Psoas muscle (tissue), 8 donors: ENCODE measurements around the gene GJD4. TPM values are rescaled to one million over a fixed set of nuclear protein-coding genes. Genes with fewer than 3 reads are reported as not detected.

ENCODE experiments used
- ATAC-seq, 4 donors: fragments of 200-7000 bp; cut with Tn5 transposase; one replicate each; pipeline ENCODE4 v1.9.1; 2020; ENCODE audit warnings: moderate library complexity in 3 of 4, mild to moderate bottlenecking in 2 of 4
- DNase-seq, 2 donors: peaks; one replicate each; pipeline ENCODE4 v3.0.0-alpha.2; 2020
- H3K27ac ChIP-seq: fragments of 200-600 bp; one replicate; pipeline ENCODE4 v1.8.0; 2022
- H3K27me3 ChIP-seq, 3 donors: fragments of 200-600 bp in 1 of 3; one replicate each; pipeline versions ENCODE4 v1.6.1 to v1.8.0; 2013 to 2022; ENCODE audit warnings: low read length in 2 of 3, mild to moderate bottlenecking in 2 of 3, moderate library complexity in 1 of 3; ENCODE audit not compliant: insufficient read depth in 3 of 3
- H3K36me3 ChIP-seq, 2 donors: fragments of 200-600 bp in 1 of 2; one replicate each; pipeline versions ENCODE4 v1.6.1 to v1.8.0; 2013 to 2022; ENCODE audit warnings: low read depth in 1 of 2, mild to moderate bottlenecking in 1 of 2, moderate library complexity in 1 of 2; ENCODE audit not compliant: insufficient read depth in 1 of 2
- H3K4me1 ChIP-seq: fragments of 200-600 bp; one replicate; pipeline ENCODE4 v1.8.0; 2022
- H3K4me3 ChIP-seq: fragments of 200-600 bp; one replicate; pipeline ENCODE4 v1.8.0; 2022; ENCODE audit warnings: mild to moderate bottlenecking
- H3K9me3 ChIP-seq: fragments of 200-600 bp; one replicate; pipeline ENCODE4 v1.8.0; 2022
- CTCF ChIP-seq: fragments of 200-600 bp; IDR thresholded peaks from one replicate; pipeline ENCODE4 v1.8.0; 2022; ENCODE audit warnings: antibody characterized with exemption
- WGBS, 3 donors: extraction: QIAGEN DNeasy Blood & Tissue Kit; methylation state at CpG; one replicate each; pipeline versions ENCODE4 v1.1.6 to v1.1.7; 2013; 5-methylcytosine and 5-hydroxymethylcytosine counted together
- intact Hi-C, 2 donors: fragments of 100-400 bp; cut with DNase I; formaldehyde crosslinking; loops; one replicate each; pipeline versions ENCODE4 v1.11.0 to v1.14.2; 2022
- polyA plus RNA-seq, 3 donors: library from polyadenylated mRNA; stranded (reverse); fragments of 200-250 nt; gene quantifications; one replicate each; pipeline ENCODE4 v1.2.3, GENCODE V29; 2013
- total RNA-seq, 4 donors: library from RNA; stranded (reverse); fragmentation: NEBNext Ultra II Directional in 2 of 4; extraction: Animal tissue kit (Norgen Biotek cat#: 25700) in 2 of 4; gene quantifications; one replicate each; pipeline versions ENCODE4 v1.2.1 to v1.2.4, GENCODE V29; 2021 to 2023
- donor health status: healthy with polysubstance abuse.
- donor health status: DM: no; HTN: no; CAD: no; lungs with moderate emphysema.
- donor health status: Bipolar disorder and iron deficiency.
- donor health status: healthy.
- donor health status: DM: yes; HTN: yes; CAD: no.
- donor health status: DM: no; HTN: no; CAD: no.
- donor health status: DM: no; HTN: no; CAD: no.
- donor health status: DM: yes; HTN: yes; CAD: no.

The GJD4 gene
- total and polyA plus RNA-seq, 7 donors, result 0.03 TPM; not detected in 6

GRCh38 chr10:35642793-35643114, 37.6 kb downstream of the GJD4 start:
- no peak for DNase-seq
- H3K36me3 ChIP-seq, result peaks cover 0 to 6% of the 10 kb centered on the region in 2 donors
- intact Hi-C loops, result loop anchor here in 1 of 2 donors (10.0 kb wide), 2 partner anchors 352 to 532 kb away; no protein-coding TSS in a partner anchor
- no peaks in the 10 kb centered on the region for H3K27me3 ChIP-seq
- ATAC-seq, result no peak
- H3K4me3 ChIP-seq, result peak overlapping the region; percentile 95
- H3K9me3 ChIP-seq, result no peaks in the 10 kb centered on the region
- H3K4me1 ChIP-seq, result peaks cover 5% of the 10 kb centered on the region
- no peak for TF ChIP-seq CTCF
- WGBS, 3 donors, result 0 to 1% (median 0%) methylated on average over 17 of the region's 17 CpGs
- H3K27ac ChIP-seq, result peak overlapping the region; percentile 92

GRCh38 chr10:35643151-35644049, 38.3 kb downstream of the GJD4 start:
- Histone ChIP-seq H3K9me3 (no peaks in the 10 kb centered on the region), H3K4me3 (peak overlapping the region; percentile 95), H3K4me1 (peaks cover 5% of the 10 kb centered on the region), H3K27ac (peak overlapping the region; percentile 92), H3K36me3 (peaks cover 0 to under 1% of the 10 kb centered on the region in 2 donors), H3K27me3 (no peaks in the 10 kb centered on the region)
- 0 to 1% (median 1%) methylated on average over 39 to 42 of the region's 42 CpGs for WGBS, 3 donors
- TF ChIP-seq CTCF, result peak; percentile 9
- ATAC-seq, result peak; percentile 38 to 66 (median 49)
- DNase-seq, result peak; percentile 77 to 84
- intact Hi-C loops, result loop anchor here in 1 of 2 donors (10.0 kb wide), 2 partner anchors 351 to 531 kb away; no protein-coding TSS in a partner anchor

GRCh38 chr10:35644050-35644950, 39.2 kb downstream of the GJD4 start:
- Histone ChIP-seq H3K36me3 (no peaks in the 10 kb centered on the region), H3K27me3 (no peaks in the 10 kb centered on the region), H3K4me1 (peaks cover 5% of the 10 kb centered on the region), H3K9me3 (no peaks in the 10 kb centered on the region), H3K4me3 (peak overlapping the region; percentile 95), H3K27ac (peak overlapping the region; percentile 92)
- intact Hi-C loops, result loop anchor here in 1 of 2 donors (10.0 kb wide), 2 partner anchors 351 to 531 kb away; no protein-coding TSS in a partner anchor
- DNase-seq (no peak), ATAC-seq (no peak)
- TF ChIP-seq CTCF, result no peak
- WGBS, 3 donors, result 15 to 19% (median 16%) methylated on average over 13 of the region's 13 CpGs

GRCh38 chr10:35650894-35651293, 45.8 kb downstream of the GJD4 start:
- no peaks in the 10 kb centered on the region for H3K9me3 ChIP-seq
- H3K27ac ChIP-seq, result no peak overlapping the region
- H3K4me1 ChIP-seq, result no peaks in the 10 kb centered on the region
- H3K27me3 ChIP-seq, result no peaks in the 10 kb centered on the region
- no peak for TF ChIP-seq CTCF
- H3K36me3 ChIP-seq, result no peaks in the 10 kb centered on the region
- intact Hi-C loops, result no loop called here
- no peak for ATAC-seq
- 81 to 92% (median 85%) methylated on average over 3 of the region's 3 CpGs for WGBS, 3 donors
- no peak for DNase-seq
- no peak overlapping the region for H3K4me3 ChIP-seq
